Kasumi-1 (cell line): ENCODE measurements around the gene CBL.

ENCODE experiments used
- DNase-seq, 2 experiments: peaks; one replicate each; lab custom pipeline; 2025; lab: John Stamatoyannopoulos, UW

The CBL gene

GRCh38 chr11:119309953-119310681, 104.0 kb downstream of the CBL start:
- DNase-seq = no peak

DNA sequence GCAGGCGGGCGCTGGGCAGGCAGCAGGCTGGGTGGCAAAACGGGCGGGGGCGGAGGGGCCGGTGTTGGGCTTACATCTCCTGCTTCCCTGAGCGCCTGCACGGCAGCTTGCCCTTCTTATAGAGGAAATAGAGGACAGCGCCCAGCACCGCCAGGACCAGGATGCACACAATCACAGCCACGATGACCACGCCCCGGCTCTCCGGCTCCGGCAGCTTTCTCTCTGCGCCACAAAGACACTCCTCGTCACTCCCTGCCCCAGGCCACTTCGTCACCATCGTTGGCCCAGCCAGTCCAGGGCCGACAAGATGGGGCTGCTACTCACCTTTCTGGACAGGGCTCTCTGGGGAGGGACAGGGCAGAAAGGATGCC, 104.5 kb downstream of the CBL start:
- no peak for DNase-seq

DNA sequence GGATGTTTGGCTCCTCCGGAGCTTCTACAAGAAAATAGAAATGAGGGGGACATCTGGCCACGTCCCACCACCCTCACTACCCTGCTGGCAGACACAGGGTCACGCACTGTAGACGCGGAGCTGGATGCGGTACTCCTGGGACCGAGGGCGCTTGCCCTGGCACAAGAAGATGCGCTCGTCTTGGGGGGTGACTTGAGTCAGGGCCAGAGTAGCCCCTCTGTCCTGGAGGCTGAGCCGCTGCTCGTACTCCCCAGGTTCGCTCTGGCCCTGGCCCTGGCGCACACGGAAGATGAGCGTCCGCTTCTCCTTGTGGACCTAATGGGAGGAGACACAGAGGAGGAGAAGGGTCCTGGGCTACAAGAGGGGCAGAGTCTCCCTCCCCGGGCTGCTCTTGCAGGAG, 108.6 kb downstream of the CBL start:
- DNase-seq = no peak

- DNase-seq = no peak
Measured at GRCh38 chr11:119315131-119316015, 109.2 kb downstream of the CBL start.

DNA sequence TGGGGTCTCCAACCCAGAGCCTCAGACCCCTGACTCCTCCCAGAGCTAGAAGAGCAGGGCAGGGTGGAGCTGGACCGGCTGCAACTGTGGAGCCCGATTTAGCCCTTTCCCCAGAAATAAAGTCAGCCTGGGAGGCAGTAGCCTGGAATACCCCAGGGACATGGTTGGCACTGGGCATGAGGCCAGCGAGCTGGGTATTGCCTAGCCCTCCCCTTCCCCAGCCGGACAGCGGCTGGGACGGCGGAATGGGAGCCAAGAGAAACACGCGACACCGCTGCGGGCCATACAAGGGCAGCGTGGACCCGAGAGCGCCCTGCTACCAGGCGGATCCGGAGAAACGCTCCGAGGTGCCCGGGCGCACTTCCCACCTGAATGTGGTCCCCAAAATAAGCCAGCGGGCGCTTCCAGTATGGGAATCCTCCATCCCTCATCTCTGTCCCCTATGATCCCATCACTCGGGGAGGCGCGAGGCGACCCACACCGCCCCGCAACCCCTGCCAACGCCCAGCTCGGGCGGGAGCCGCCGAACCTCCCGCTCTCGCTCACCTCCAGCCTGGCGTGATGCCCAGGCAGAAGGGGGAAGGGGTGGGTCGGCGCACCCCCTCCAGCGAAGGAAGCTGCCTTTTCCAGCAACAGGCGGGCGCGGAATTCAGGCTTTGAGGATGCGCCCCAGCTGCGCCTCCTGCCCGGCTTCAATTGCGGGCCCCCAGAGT, 110.0 kb downstream of the CBL start:
- DNase-seq = no peak

GRCh38 chr11:119316729-119317591, 110.8 kb downstream of the CBL start, which contains the start of gene MCAM:
TSS of gene MCAM (minus strand) at chr11:119317130. CDS start at chr11:119317101, 29 bp downstream.
- DNase-seq = no peak

DNA sequence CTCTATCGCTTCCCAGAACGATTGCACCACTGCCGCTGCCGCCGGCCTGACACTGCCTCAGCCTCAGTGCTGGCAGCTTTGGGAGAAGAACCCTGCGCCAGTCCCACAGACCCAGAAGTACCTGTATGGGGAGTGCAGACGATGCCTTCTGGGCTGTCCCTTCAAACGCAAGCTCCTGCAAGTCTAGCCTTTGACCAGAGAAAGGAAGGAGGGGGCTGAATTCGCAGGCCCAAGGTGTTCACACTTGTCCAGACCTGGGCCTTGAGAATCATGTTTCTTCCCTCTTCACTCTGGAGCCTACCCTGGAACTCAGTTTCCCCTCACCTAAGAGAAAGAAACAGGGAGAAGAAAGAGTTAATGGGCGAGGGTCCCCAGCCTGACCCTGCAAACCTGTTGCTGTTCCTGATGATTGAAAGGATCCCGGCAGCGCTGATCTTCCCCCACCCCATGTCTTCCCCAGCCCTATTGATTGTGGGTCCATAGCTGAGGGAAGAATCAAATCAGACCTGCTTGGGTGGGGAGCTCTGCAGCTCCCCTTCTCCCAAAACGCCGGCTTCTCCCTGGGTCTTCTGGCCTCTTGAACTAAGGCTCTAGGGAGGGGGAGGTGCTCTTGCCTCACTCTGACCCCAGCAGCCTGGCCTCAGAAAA, 111.6 kb downstream of the CBL start:
- no peak for DNase-seq

- DNase-seq = no peak
Measured at GRCh38 chr11:119318240-119319135, 112.3 kb downstream of the CBL start.

DNA sequence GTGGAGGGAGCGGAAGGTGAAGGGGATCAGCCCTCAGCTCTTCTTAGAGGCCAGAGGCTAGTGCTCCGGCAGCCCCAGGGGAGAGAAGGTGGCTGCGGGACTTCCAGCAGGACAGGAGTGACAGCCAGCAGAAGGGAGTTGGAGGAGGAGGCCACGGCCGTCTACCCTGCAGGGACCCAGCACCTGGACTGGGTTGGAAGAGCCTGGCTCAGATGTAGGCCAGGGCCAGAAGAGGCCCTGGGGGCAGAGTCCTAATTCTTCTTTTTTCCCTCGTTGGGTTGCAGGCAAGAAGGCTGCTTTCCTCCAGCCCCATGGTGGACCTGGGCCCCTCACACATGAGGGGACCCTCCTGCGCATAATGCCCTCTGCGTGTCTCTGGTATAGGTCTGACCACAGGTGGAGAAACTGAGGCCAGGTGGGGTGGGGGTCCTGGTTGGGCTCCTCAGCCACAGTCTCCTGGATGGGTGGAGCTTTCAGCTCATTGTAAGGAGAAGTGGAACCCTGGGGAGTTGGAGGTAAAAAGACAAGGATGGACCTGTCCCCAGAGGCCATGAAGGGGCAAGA, 113.1 kb downstream of the CBL start:
- no peak for DNase-seq

- DNase-seq = no peak
Measured at GRCh38 chr11:119319700-119320239, 113.6 kb downstream of the CBL start.

- DNase-seq = no peak
Measured at GRCh38 chr11:119320240-119320775, 114.2 kb downstream of the CBL start.

DNA sequence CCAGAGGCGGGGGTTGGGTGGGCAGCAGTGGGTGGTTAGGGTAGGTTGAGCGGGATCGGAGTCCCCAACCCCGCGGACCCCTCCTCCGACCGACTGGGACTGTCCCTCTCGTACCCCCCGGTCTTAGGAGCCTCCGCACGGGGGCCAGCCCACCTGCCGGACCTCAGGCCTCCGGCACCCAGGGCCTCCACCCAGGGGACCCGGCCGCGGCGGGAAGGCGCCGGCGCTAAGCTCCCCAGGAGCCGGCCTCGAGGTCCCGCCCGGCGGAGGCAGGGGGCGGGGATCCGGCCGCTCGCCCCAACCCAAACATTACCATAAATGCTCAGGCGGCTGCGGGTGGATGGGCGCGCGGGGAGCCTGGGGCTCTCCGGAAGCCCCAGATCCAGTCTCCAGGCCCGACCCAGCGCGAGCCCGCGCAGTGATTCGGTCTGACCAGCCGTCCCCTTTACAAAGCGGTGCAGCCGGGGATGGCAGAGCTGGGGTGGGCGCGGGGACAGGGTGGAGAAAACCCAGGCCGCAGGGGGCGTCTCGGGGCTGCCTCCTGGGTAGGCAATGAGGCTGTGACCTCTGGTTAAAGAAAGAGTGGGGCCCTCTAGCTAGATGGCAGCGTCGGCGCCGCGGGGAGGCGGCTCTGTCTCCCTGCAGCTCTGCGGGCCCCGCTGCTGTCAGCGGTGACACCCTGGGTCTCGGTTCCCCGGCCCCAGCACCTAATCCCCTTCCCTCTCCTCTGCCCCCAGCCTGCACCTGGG, 114.8 kb downstream of the CBL start:
- DNase-seq = peak; percentile 30 to 37

- DNase-seq = peak in 1 of 2 experiments; percentile 11
Measured at GRCh38 chr11:119322360-119322739, 116.2 kb downstream of the CBL start.

DNA sequence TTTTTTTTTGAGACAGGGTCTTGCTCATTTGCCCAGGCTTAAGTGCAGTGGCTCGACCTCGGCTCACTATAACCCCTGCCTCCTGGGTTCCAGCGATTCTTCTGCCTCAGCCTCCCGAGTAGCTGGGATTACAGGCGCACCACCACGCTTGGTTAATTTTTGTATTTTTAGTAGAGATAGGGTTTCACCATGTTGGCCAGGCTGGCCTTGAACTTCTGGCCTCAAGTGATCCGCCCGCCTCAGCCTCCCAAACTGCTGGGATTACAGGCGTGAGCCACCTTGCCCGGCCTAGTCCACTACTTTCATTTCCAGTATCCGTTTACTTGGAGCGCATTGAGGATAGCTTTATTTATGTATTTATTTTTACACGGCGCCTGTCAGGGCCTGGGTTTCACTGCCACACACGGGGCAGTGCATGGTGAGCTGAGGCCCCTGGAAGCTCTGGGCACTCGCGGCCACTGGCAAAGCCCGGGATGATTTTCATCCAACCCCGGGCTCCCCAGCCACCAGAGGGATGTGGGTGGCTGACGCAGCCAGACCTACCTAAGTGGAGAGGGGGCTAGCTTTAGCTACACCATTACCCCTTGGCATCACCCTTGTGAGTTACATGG, 116.9 kb downstream of the CBL start:
- no peak for DNase-seq

DNA sequence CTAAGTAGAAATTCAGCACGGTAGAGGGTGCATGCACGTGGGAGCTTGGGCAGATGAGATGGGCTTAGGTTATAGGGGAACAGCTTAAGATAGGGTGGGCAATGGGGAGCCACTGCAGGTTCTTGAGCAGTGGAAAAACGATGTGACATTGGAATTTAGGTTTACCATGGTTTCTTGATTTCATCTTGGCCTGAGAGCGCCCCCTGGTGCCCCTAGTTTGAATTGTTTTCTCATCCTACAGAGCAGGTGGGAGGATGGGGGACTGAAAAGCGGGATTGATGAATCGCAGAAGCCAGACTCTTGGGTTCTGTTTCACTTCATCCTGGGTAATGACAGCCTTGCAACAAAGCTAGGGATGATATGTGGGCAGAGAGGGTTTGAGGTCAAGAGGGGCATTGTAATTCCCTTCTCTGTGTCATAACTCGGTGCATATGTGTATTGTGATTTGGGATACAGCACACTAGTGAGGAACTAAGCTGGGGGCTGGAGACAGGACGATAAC, 117.4 kb downstream of the CBL start:
- DNase-seq = peak; percentile 63 to 76

DNA sequence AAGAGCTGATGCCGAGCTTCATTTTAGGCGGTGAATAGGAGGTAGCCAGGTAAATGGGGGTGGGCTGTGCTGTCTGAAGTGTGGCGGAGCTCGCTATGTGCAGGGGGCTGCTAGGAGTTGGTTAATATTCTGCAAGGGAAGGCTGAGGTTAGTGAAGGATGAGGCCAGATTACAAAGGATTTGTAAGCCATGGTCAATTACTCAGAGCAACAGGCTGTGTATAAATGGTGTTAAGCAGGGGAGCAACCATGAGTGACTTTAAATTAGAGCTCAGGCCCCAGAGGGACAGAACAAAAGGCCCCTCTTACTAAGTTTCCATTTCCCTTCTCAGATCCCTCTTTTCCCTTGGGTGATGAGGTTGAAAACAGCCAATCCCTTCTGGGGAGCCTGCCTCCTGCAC, 118.0 kb downstream of the CBL start:
- no peak for DNase-seq

DNA sequence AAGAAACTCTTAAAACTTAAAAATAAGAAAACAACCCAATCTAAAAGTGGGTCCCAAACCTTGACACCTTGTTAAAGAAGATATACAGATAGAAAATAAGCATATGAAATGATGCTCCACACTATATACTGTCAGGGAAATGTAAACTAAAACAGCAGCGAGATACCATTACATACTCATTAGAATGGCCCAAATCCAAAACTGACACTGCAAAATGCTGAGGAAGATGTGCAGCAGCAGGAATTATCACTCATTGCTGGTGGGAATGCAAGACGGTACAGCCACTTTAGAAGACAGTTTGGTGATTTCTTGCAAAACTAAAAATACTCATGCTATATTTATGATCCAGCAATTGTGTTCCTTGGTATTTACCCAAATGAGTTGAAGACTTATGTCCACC, 123.2 kb downstream of the CBL start:
- no peak for DNase-seq

- no peak for DNase-seq
Measured at GRCh38 chr11:119330237-119330636, 124.1 kb downstream of the CBL start.
